ENCODE data around the gene SUMO1.

Gene SUMO1

DNA sequence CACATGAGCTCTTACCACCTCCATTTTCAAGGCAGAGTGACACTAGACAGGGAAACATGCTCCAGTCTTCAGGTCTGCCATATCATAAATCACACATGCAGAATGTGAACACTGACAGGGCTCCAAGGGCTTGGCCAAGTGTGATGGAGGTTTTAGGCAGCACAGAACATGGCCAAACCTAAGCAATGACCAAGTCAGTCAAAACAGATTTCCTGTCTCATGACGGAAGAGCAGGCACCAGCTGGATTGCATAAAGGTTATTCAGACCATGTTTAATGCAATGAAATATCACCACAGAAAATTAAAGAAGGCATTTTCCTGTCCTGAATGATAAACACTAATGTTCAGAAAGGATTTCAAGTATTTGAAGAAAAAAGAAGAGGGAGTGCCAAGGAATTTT lies 72.5 kb downstream of the SUMO1 start:
- H3K27me3 ChIP-seq (ENCODE audit: insufficient read depth, poor library complexity, severe bottlenecking): no peaks in the 10 kb centered on the region
- TF ChIP-seq, protein P1, sequence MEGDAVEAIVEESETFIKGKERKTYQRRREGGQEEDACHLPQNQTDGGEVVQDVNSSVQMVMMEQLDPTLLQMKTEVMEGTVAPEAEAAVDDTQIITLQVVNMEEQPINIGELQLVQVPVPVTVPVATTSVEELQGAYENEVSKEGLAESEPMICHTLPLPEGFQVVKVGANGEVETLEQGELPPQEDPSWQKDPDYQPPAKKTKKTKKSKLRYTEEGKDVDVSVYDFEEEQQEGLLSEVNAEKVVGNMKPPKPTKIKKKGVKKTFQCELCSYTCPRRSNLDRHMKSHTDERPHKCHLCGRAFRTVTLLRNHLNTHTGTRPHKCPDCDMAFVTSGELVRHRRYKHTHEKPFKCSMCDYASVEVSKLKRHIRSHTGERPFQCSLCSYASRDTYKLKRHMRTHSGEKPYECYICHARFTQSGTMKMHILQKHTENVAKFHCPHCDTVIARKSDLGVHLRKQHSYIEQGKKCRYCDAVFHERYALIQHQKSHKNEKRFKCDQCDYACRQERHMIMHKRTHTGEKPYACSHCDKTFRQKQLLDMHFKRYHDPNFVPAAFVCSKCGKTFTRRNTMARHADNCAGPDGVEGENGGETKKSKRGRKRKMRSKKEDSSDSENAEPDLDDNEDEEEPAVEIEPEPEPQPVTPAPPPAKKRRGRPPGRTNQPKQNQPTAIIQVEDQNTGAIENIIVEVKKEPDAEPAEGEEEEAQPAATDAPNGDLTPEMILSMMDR (IDR thresholded peaks at IDR 0.05; ENCODE audit: poor library complexity, severe bottlenecking): no peak
- H3K4me1 ChIP-seq (ENCODE audit: insufficient read depth, poor library complexity, severe bottlenecking): no peaks in the 10 kb centered on the region
- H3K4me3 ChIP-seq (ENCODE audit: severe bottlenecking): no peak overlapping the region
- DNase-seq (ENCODE audit: low spot score) (no peak), ATAC-seq (ENCODE audit: low read depth) (no peak)
- H3K36me3 ChIP-seq (ENCODE audit: low read depth): no peaks in the 10 kb centered on the region
- H3K9me3 ChIP-seq (ENCODE audit: severe bottlenecking): no peaks in the 10 kb centered on the region
- no peak overlapping the region for H3K27ac ChIP-seq (ENCODE audit: poor library complexity, severe bottlenecking)

DNA sequence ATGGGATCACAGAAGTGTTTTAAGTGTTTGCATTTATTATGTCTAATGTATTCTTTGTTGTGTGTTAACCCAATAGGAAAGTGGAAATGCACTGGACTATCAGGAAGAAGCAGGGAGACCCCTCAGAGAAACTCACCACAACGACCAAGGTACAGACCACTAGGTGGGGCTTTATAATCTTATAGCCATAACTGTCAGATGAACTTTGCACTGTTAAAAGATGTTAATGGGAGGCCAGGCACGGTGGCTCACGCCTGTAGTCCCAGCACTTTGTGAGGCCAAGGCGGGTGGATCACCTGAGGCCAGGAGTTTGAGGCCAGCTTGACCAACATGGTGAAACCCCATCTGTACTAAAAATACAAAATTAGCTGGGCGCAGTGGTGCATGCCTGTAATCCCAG lies 73.2 kb downstream of the SUMO1 start:
- H3K27ac ChIP-seq (ENCODE audit: poor library complexity, severe bottlenecking): no peak overlapping the region
- no peaks in the 10 kb centered on the region for H3K36me3 ChIP-seq (ENCODE audit: low read depth)
- ATAC-seq (ENCODE audit: low read depth) (no peak), DNase-seq (ENCODE audit: low spot score) (no peak)
- no peaks in the 10 kb centered on the region for H3K27me3 ChIP-seq (ENCODE audit: insufficient read depth, poor library complexity, severe bottlenecking)
- no peak overlapping the region for H3K4me3 ChIP-seq (ENCODE audit: severe bottlenecking)
- no peaks in the 10 kb centered on the region for H3K4me1 ChIP-seq (ENCODE audit: insufficient read depth, poor library complexity, severe bottlenecking)
- no peaks in the 10 kb centered on the region for H3K9me3 ChIP-seq (ENCODE audit: severe bottlenecking)
- TF ChIP-seq, protein P1 (IDR thresholded peaks at IDR 0.05; ENCODE audit: poor library complexity, severe bottlenecking): no peak

DNA sequence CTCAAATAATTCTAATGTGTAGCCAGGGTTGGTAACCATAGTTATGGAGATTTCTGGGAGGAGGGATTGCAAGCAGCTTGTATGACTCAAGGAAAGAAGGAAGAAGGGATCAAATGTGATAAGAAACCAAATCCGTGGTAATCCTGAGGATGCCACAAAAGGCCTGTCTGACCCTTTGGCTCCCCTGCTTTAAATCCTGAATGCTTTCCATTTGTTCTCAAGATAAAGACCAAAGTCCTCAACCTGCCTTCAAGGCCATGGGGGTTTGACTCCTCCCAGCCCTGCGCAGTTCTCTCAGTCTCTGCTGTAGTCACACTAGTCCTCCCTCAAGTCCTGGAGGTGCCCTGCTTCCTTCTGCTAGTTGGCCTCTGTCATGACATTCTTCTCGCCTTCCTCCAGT lies 74.0 kb downstream of the SUMO1 start:
- no peaks in the 10 kb centered on the region for H3K27me3 ChIP-seq (ENCODE audit: insufficient read depth, poor library complexity, severe bottlenecking)
- H3K4me1 ChIP-seq (ENCODE audit: insufficient read depth, poor library complexity, severe bottlenecking): no peaks in the 10 kb centered on the region
- no peaks in the 10 kb centered on the region for H3K36me3 ChIP-seq (ENCODE audit: low read depth)
- H3K27ac ChIP-seq (ENCODE audit: poor library complexity, severe bottlenecking): no peak overlapping the region
- DNase-seq (ENCODE audit: low spot score) (no peak), ATAC-seq (ENCODE audit: low read depth) (no peak)
- TF ChIP-seq, protein P1 (IDR thresholded peaks at IDR 0.05; ENCODE audit: poor library complexity, severe bottlenecking): no peak
- no peaks in the 10 kb centered on the region for H3K9me3 ChIP-seq (ENCODE audit: severe bottlenecking)
- H3K4me3 ChIP-seq (ENCODE audit: severe bottlenecking): no peak overlapping the region

DNA sequence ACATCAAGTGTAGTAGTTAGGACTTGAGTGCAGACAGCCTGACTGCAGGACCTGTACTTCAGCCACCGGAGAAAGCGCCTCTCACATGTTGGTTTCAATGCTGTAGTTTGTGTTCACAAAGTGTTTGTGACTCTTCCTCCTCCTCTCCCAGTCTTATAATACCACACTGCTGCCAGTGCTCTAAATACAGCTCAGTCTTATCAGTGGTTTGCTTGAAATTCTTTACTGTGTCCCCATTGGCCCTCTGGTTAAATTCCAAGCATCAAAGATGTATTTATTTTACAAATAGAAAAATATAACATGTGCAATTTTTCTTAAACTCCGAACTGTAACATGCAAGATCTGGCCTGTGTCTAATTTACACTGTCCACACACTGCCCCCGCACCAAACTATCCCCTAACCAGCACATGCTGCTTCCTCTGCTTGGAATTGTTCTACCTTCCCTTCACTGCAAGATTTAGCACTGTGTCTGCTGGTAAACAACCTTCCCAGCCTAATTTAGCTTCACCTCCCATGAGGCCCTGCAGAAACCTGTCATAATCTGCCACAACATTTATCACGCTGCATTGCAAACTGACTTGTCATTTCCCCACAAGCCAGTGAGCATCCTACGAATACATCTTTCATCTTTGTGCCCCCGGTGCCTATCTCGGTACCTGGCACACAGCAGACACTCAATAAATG lies 77.1 kb downstream of the SUMO1 start:
- Histone ChIP-seq H3K36me3 (ENCODE audit: low read depth) (no peaks in the 10 kb centered on the region), H3K27me3 (ENCODE audit: insufficient read depth, poor library complexity, severe bottlenecking) (no peaks in the 10 kb centered on the region), H3K27ac (ENCODE audit: poor library complexity, severe bottlenecking) (no peak overlapping the region), H3K4me1 (ENCODE audit: insufficient read depth, poor library complexity, severe bottlenecking) (no peaks in the 10 kb centered on the region), H3K4me3 (ENCODE audit: severe bottlenecking) (no peak overlapping the region), H3K9me3 (ENCODE audit: severe bottlenecking) (no peaks in the 10 kb centered on the region)
- TF ChIP-seq, protein P1 (IDR thresholded peaks at IDR 0.05; ENCODE audit: poor library complexity, severe bottlenecking): no peak
- no peak for DNase-seq (ENCODE audit: low spot score)
- ATAC-seq (ENCODE audit: low read depth): no peak

DNA sequence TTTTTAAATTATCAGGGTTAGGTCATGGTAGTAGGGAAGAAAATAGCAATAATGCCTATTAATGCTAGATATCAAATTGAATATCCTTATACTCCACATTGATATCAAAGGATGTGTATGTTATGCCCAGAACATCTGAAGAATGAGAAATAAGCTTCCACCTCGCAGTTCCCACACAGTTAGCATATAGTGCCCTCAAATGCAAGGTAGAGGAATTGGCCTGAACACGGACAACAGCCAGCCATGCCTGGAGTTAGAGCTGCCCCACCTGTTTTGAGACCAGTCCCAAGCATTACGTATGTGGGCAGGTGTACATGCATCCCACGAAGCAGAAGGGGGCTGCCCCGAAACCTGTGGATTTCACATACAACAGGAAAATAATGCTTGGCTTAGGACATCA lies 79.6 kb downstream of the SUMO1 start:
- H3K4me1 ChIP-seq (ENCODE audit: insufficient read depth, poor library complexity, severe bottlenecking): no peaks in the 10 kb centered on the region
- TF ChIP-seq, protein P1 (IDR thresholded peaks at IDR 0.05; ENCODE audit: poor library complexity, severe bottlenecking): peak; percentile 43
- no peaks in the 10 kb centered on the region for H3K36me3 ChIP-seq (ENCODE audit: low read depth)
- H3K9me3 ChIP-seq (ENCODE audit: severe bottlenecking): no peaks in the 10 kb centered on the region
- H3K27me3 ChIP-seq (ENCODE audit: insufficient read depth, poor library complexity, severe bottlenecking): no peaks in the 10 kb centered on the region
- no peak for ATAC-seq (ENCODE audit: low read depth)
- DNase-seq (ENCODE audit: low spot score): no peak
- no peak overlapping the region for H3K27ac ChIP-seq (ENCODE audit: poor library complexity, severe bottlenecking)
- H3K4me3 ChIP-seq (ENCODE audit: severe bottlenecking): no peak overlapping the region
